T-cell (primary cell): ENCODE measurements around the gene LHFPL2. TPM values are rescaled to one million over a fixed set of nuclear protein-coding genes. Genes with fewer than 3 reads are reported as not detected.
"Not testable (repeated sequence)": the region's sequence is repeated elsewhere in the genome, so short reads cannot be mapped to it uniquely, and the experiment has no call there.

Source experiments
- ATAC-seq, 4 experiments: fragments of 200-7000 bp in 3 of 4; fragments of 150-1000 bp in 1 of 4; cut with Tn5 transposase; replicated peaks in 1 of 4; 1 replicate in 3 of 4; 2 replicates in 1 of 4; pipeline ENCODE4 v1.10.0; 2021; ENCODE audit warnings: moderate library complexity in 3 of 4, mild to moderate bottlenecking in 2 of 4, moderate number of reproducible peaks in 1 of 4
- CTCF ChIA-PET, 2 donors: fragments of 300-600 bp; sonication (Branson Sonifier 250); formaldehyde crosslinking; loops; one replicate each; lab custom pipeline; 2022; ENCODE audit warnings: antibody characterized with exemption in 2 of 2; lab: Charles Lee
- POLR2A ChIA-PET, 2 donors: fragments of 300-600 bp; sonication (Branson Sonifier 250); formaldehyde crosslinking; loops; one replicate each; lab custom pipeline; 2022; ENCODE audit warnings: antibody characterized with exemption in 2 of 2; lab: Charles Lee
- DNase-seq, 35 experiments: peaks; one replicate each; pipeline versions ENCODE4 v3.0.0 to v3.0.0-alpha.2; 2013 to 2023
- H3K27ac ChIP-seq: one replicate; pipeline ENCODE4 v1.5.1; 2013; ENCODE audit warnings: low read length
- H3K27me3 ChIP-seq, 2 experiments: replicated peaks in 1 of 2; 1 replicate in 1 of 2; 2 replicates in 1 of 2; pipeline versions ENCODE4 v1.6.1 to v1.7.0; 2013; ENCODE audit warnings: low read length in 1 of 2, mixed read lengths in 1 of 2; ENCODE audit not compliant: control insufficient read depth in 2 of 2, insufficient read depth in 2 of 2; ENCODE audit errors: extremely low read depth in 1 of 2
- H3K36me3 ChIP-seq, 2 donors: 1 replicate in 1 of 2; 2 replicates in 1 of 2; pipeline versions ENCODE4 v1.6.1 to v1.7.0; 2013; ENCODE audit warnings: low read length in 1 of 2; ENCODE audit not compliant: control insufficient read depth in 2 of 2, insufficient read depth in 1 of 2; ENCODE audit errors: extremely low read depth in 1 of 2
- H3K4me1 ChIP-seq, 2 experiments: 1 replicate in 1 of 2; 2 replicates in 1 of 2; pipeline versions ENCODE4 v1.6.1 to v1.7.0; 2013; ENCODE audit warnings: low read length in 2 of 2, mixed read lengths in 1 of 2; ENCODE audit not compliant: insufficient read depth in 2 of 2, control insufficient read depth in 1 of 2; ENCODE audit errors: extremely low read depth in 1 of 2
- H3K4me3 ChIP-seq, 2 donors: 1 replicate in 1 of 2; 2 replicates in 1 of 2; pipeline versions ENCODE4 v1.5.1 to v1.7.0; 2013; ENCODE audit warnings: mild to moderate bottlenecking in 2 of 2, low read length in 1 of 2, moderate library complexity in 1 of 2; ENCODE audit not compliant: control insufficient read depth in 1 of 2; ENCODE audit errors: extremely low read depth in 1 of 2
- H3K9me3 ChIP-seq: 2 replicates; pipeline ENCODE4 v1.7.0; 2013
- H3K27ac Mint-ChIP-seq, 2 donors: one replicate each; pipeline ENCODE4 v1.8.0; 2020 to 2021; ENCODE audit warnings: mild to moderate bottlenecking in 2 of 2, mixed read lengths in 2 of 2
- H3K27me3 Mint-ChIP-seq, 2 donors: one replicate each; pipeline ENCODE4 v1.8.0; 2021 to 2022; ENCODE audit warnings: mixed read lengths in 2 of 2
- H3K36me3 Mint-ChIP-seq: one replicate; pipeline ENCODE4 v1.8.0; 2021; ENCODE audit warnings: mixed read lengths
- H3K4me1 Mint-ChIP-seq, 3 donors: one replicate each; pipeline ENCODE4 v1.8.0; 2020 to 2022; ENCODE audit warnings: mixed read lengths in 3 of 3, mild to moderate bottlenecking in 1 of 3
- H3K4me3 Mint-ChIP-seq, 3 donors: one replicate each; pipeline ENCODE4 v1.8.0; 2020 to 2022; ENCODE audit warnings: mild to moderate bottlenecking in 3 of 3, mixed read lengths in 3 of 3, moderate library complexity in 3 of 3
- H3K9me3 Mint-ChIP-seq, 3 donors: one replicate each; pipeline ENCODE4 v1.8.0; 2020 to 2022; ENCODE audit warnings: mixed read lengths in 3 of 3
- WGBS: methylation state at CpG from one replicate; pipeline ENCODE4 v1.1.5; 2013; ENCODE audit warnings: missing lambda C conversion rate; ENCODE audit not compliant: insufficient coverage; 5-methylcytosine and 5-hydroxymethylcytosine counted together
- total RNA-seq, 35 experiments: library from RNA in 6 of 35; stranded (reverse) in 6 of 35; fragments of 120-200 nt in 1 of 35; gene quantifications; one replicate each; pipeline versions ENCODE4 v1.2.1 to v1.2.4 and lab custom pipeline; 2013 to 2026

Gene LHFPL2, protein sequence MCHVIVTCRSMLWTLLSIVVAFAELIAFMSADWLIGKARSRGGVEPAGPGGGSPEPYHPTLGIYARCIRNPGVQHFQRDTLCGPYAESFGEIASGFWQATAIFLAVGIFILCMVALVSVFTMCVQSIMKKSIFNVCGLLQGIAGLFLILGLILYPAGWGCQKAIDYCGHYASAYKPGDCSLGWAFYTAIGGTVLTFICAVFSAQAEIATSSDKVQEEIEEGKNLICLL
- total RNA-seq = 1 to 10 TPM in 2 of 5 donors, under 1 TPM in 3; 0.19 to 1.9 (median 0.82) TPM
- 0.39 TPM for total RNA-seq (2013)
- 0.12 to 138 (median 0.49) reads per million in 29 experiments for total RNA-seq (lab: John Stamatoyannopoulos, UW)

DNA sequence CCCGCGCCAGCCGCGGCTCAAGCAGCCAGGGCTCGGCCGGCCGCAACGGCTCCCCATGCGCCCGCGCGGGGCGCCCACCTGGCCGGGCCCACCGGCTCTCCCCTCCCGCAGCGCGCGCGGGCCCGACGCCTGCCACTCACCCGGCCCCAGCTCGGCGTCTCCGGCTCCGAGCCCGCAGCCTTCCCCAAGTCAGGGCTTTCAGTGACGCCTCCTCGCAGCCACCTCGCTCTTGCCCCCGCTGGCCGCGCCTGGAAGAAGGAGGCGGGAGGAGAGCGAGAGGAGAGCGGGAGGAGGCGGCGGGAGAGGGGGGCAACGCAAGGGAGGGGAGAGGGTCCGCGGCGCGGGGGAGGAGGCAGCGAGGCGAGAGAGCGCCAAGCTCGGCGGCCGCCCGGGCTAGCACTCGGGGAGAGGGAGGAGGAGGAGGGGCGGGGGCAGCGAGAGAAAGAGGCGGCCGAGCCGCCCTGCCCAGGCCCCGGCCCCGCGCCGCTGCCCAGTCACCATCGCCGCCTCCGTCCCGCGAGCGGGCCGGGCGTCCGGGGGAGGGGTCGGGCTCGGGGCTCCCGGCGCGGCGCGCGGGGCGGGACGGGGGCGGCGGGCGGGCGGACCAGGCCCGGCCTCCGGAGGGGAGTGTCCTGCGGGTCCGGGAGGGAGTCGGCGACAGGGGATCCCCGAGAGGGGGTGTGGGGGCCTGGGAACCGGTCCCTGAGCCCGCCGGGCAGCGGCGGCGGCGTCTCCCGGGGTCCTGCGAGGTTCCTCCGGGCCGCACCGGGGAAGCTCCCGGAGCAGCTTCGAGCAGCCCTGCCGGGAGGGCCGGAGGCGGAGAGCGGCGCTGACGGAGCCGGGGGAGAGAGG is at the start of gene LHFPL2:
TSS of gene LHFPL2 (minus strand) at position 414 of the 852 bp plus-strand sequence. CDS start 138,559 bp downstream, outside the sequence.
- Mint-ChIP-seq H3K4me1 (peaks cover 15 to 19% (median 16%) of the 10 kb centered on the region in 3 donors), H3K27ac (no peak within 1 kb of the TSS), H3K4me3 (peak within 1 kb of the TSS; percentile 69 to 76 (median 73)), H3K9me3 (no peaks in the 10 kb centered on the region), H3K27me3 (peaks cover 39 to 54% of the 10 kb centered on the region in 2 donors), H3K36me3 (no peaks in the 10 kb centered on the region)
- ATAC-seq = peak; percentile 53 to 60 (median 56)
- Histone ChIP-seq H3K4me1 (peaks cover 7 to 15% of the 10 kb centered on the region in 2 experiments), H3K4me3 (peak within 1 kb of the TSS; percentile 19 to 68), H3K27me3 (peaks cover 2 to 41% of the 10 kb centered on the region in 2 experiments), H3K36me3 (no peaks in the 10 kb centered on the region), H3K27ac (no peak within 1 kb of the TSS), H3K9me3 (no peaks in the 10 kb centered on the region)
- peak in 9 of 35 experiments; percentile 0 to 19 (median 11) for DNase-seq
- ChIA-PET CTCF (no interaction called here), POLR2A (interaction anchor here in 1 of 2 donors (0.6 kb wide), 1 partner anchor 23 kb away, joined by 5 read pairs; no protein-coding TSS in a partner anchor)
- under 1% methylated on average over 109 of the region's 112 CpGs for WGBS

GRCh38 chr5:78696637-78697036 is 48.1 kb upstream of the LHFPL2 start:
- no peak overlapping the region for H3K27ac Mint-ChIP-seq
- POLR2A ChIA-PET = no interaction called here
- ATAC-seq (no peak), DNase-seq (no peak)
- Histone ChIP-seq H3K36me3 (no peaks in the 10 kb centered on the region), H3K4me1 (no peaks in the 10 kb centered on the region), H3K27ac (no peak overlapping the region), H3K9me3 (no peaks in the 10 kb centered on the region), H3K27me3 (no peaks in the 10 kb centered on the region), H3K4me3 (no peak overlapping the region)
- peaks cover 0 to 4% (median 4%) of the 10 kb centered on the region in 3 donors for H3K9me3 Mint-ChIP-seq
- H3K4me1 Mint-ChIP-seq = no peaks in the 10 kb centered on the region
- H3K36me3 Mint-ChIP-seq = no peaks in the 10 kb centered on the region
- CTCF ChIA-PET = no interaction called here
- peaks cover 1 to 5% of the 10 kb centered on the region in 2 donors for H3K27me3 Mint-ChIP-seq
- no peak overlapping the region for H3K4me3 Mint-ChIP-seq

GRCh38 chr5:78696052-78696451 is 47.5 kb upstream of the LHFPL2 start:
- H3K4me1 Mint-ChIP-seq, H3K4me1 ChIP-seq, H3K27me3 ChIP-seq, DNase-seq, H3K27ac ChIP-seq, H3K4me3 ChIP-seq, H3K27me3 Mint-ChIP-seq, H3K27ac Mint-ChIP-seq, H3K36me3 Mint-ChIP-seq, H3K9me3 ChIP-seq, H3K4me3 Mint-ChIP-seq, CTCF ChIA-PET, H3K9me3 Mint-ChIP-seq, POLR2A ChIA-PET, H3K36me3 ChIP-seq, ATAC-seq: not testable (repeated sequence)
- WGBS = 40% methylated on average over 1 of the region's 4 CpGs

- Mint-ChIP-seq H3K36me3 (no peaks in the 10 kb centered on the region), H3K4me3 (no peak overlapping the region), H3K27me3 (peaks cover 0 to 10% of the 10 kb centered on the region in 2 donors), H3K9me3 (peaks cover 0 to 4% (median 4%) of the 10 kb centered on the region in 3 donors), H3K4me1 (no peaks in the 10 kb centered on the region), H3K27ac (no peak overlapping the region)
- no peak for ATAC-seq
- DNase-seq = no peak
- no peaks in the 10 kb centered on the region for H3K9me3 ChIP-seq
- H3K4me3 ChIP-seq = no peak overlapping the region
- ChIA-PET CTCF (no interaction called here), POLR2A (no interaction called here)
- H3K36me3 ChIP-seq = no peaks in the 10 kb centered on the region
- H3K27me3 ChIP-seq = peaks cover 0 to 2% of the 10 kb centered on the region in 2 experiments
- H3K4me1 ChIP-seq = no peaks in the 10 kb centered on the region
- H3K27ac ChIP-seq = no peak overlapping the region
Observed at GRCh38 chr5:78693339-78693738, 44.8 kb upstream of the LHFPL2 start.

GRCh38 chr5:78691084-78691960 is 42.8 kb upstream of the LHFPL2 start:
- 78% methylated on average over 2 of the region's 2 CpGs for WGBS
- POLR2A ChIA-PET = no interaction called here

More at GRCh38 chr5:78691084-78691960, 42.8 kb upstream of the LHFPL2 start:
- H3K27ac Mint-ChIP-seq = no peak overlapping the region
- no peak overlapping the region for H3K4me3 Mint-ChIP-seq
- Histone ChIP-seq H3K27me3 (peaks cover 0 to 2% of the 10 kb centered on the region in 2 experiments), H3K4me3 (no peak overlapping the region), H3K27ac (no peak overlapping the region), H3K9me3 (no peaks in the 10 kb centered on the region), H3K36me3 (no peaks in the 10 kb centered on the region), H3K4me1 (no peaks in the 10 kb centered on the region)
- peaks cover 0 to 8% of the 10 kb centered on the region in 2 donors for H3K27me3 Mint-ChIP-seq
- ATAC-seq = no peak
- CTCF ChIA-PET = no interaction called here
- no peaks in the 10 kb centered on the region for H3K4me1 Mint-ChIP-seq
- H3K36me3 Mint-ChIP-seq = no peaks in the 10 kb centered on the region
- no peak for DNase-seq
- peaks cover 0 to 4% (median 4%) of the 10 kb centered on the region in 3 donors for H3K9me3 Mint-ChIP-seq
